GM12873 (cell line): Measurements from ENCODE around the gene QSER1.
A peak's percentile ranks its signal among the peaks of the same experiment; 100 is the strongest.

ENCODE experiments used
- CTCF ChIP-seq: IDR thresholded peaks from 2 replicates; pipeline ENCODE4 v1.5.1; 2012; ENCODE audit warnings: low read depth, mild to moderate bottlenecking, moderate library complexity, low read length, control low read depth; ENCODE audit not compliant: insufficient read depth; ENCODE audit errors: missing control alignments

Gene QSER1

GRCh38 chr11:32893093-32893342, 407 bp downstream of the QSER1 start:
- TF ChIP-seq CTCF, result no peak

GRCh38 chr11:32893343-32894148, 935 bp downstream of the QSER1 start:
- TF ChIP-seq CTCF, result peak; percentile 52

- TF ChIP-seq CTCF, result no peak
These were observed 1.7 kb downstream of the QSER1 start for GRCh38 chr11:32894149-32894827.

GRCh38 chr11:32894921-32895320, 2.3 kb downstream of the QSER1 start:
- TF ChIP-seq CTCF, result no peak

- TF ChIP-seq CTCF, result no peak
These were observed 2.9 kb downstream of the QSER1 start for GRCh38 chr11:32895471-32895870.

- TF ChIP-seq CTCF, result no peak
These were observed 4.5 kb downstream of the QSER1 start for GRCh38 chr11:32897103-32897502.

GRCh38 chr11:32899438-32899837, 6.8 kb downstream of the QSER1 start:
- TF ChIP-seq CTCF, result no peak
